GM19099 (cell line): Measurements from ENCODE around the gene CXCL1.

Source experiments
- POLR2A ChIP-seq: IDR thresholded peaks from 3 replicates; pipeline ENCODE4 v1.6.1; 2011; ENCODE audit warnings: low read depth; ENCODE audit not compliant: insufficient read length; ENCODE audit errors: extremely low read depth

CXCL1 gene

GRCh38 chr4:73847526-73848182 is 21.5 kb upstream of the CXCL1 start:
- no peak for TF ChIP-seq POLR2A

- TF ChIP-seq POLR2A = no peak
Measured at GRCh38 chr4:73848183-73848777, 20.9 kb upstream of the CXCL1 start.

GRCh38 chr4:73850261-73850970 is 18.8 kb upstream of the CXCL1 start:
- TF ChIP-seq POLR2A = no peak

GRCh38 chr4:73851293-73851692 is 17.9 kb upstream of the CXCL1 start:
- TF ChIP-seq POLR2A = no peak

- no peak for TF ChIP-seq POLR2A
Measured at GRCh38 chr4:73852771-73853170, 16.4 kb upstream of the CXCL1 start.

- no peak for TF ChIP-seq POLR2A
Measured at GRCh38 chr4:73853246-73853704, 15.9 kb upstream of the CXCL1 start, which contains the start of gene PF4V1. Gene PF4V1 (plus strand): TSS chr4:73853296. CDS start chr4:73853363, 67 bp downstream.

- TF ChIP-seq POLR2A = no peak
Measured at GRCh38 chr4:73853718-73854473, 15.3 kb upstream of the CXCL1 start.

- no peak for TF ChIP-seq POLR2A
Measured at GRCh38 chr4:73855406-73855805, 13.8 kb upstream of the CXCL1 start.

- TF ChIP-seq POLR2A = no peak
Measured at GRCh38 chr4:73856518-73856917, 12.7 kb upstream of the CXCL1 start.

GRCh38 chr4:73859614-73860088 is 9.5 kb upstream of the CXCL1 start:
- no peak for TF ChIP-seq POLR2A

- no peak for TF ChIP-seq POLR2A
Measured at GRCh38 chr4:73860181-73860580, 9.0 kb upstream of the CXCL1 start.

GRCh38 chr4:73860917-73861316 is 8.3 kb upstream of the CXCL1 start:
- no peak for TF ChIP-seq POLR2A

GRCh38 chr4:73862322-73862721 is 6.9 kb upstream of the CXCL1 start:
- TF ChIP-seq POLR2A = no peak

GRCh38 chr4:73864365-73864764 is 4.8 kb upstream of the CXCL1 start:
- no peak for TF ChIP-seq POLR2A

GRCh38 chr4:73864961-73865360 is 4.2 kb upstream of the CXCL1 start:
- no peak for TF ChIP-seq POLR2A
